ENCODE data around the gene SHD. TPM values are rescaled to one million over a fixed set of nuclear protein-coding genes. Genes with fewer than 3 reads are reported as not detected.

Gene SHD
- total RNA-seq, 1 experiment from 2014 or later, result not detected

DNA sequence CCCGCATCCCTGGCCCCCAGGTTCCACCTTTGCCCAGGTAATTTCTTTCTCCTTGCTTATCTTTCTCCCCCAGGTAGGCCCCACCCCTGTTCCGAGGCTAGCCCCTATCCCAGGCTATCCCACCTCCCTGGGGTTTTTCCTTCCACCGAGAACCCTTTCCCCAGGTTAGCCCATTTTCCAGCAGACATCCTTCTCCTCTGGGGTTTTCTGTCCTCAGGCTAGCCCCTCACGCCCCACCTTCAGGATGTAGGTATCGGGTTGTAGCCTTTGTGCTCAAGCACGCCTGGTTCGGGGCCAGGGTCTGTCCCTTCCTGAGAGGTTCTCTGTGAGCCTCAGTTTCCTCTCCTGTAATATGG lies 26.2 kb downstream of the SHD start:
- CTCF ChIA-PET, result no interaction called here
- intact Hi-C loops (cut with micrococcal nuclease; ENCODE audit: unreplicated experiment), result no loop called here

DNA sequence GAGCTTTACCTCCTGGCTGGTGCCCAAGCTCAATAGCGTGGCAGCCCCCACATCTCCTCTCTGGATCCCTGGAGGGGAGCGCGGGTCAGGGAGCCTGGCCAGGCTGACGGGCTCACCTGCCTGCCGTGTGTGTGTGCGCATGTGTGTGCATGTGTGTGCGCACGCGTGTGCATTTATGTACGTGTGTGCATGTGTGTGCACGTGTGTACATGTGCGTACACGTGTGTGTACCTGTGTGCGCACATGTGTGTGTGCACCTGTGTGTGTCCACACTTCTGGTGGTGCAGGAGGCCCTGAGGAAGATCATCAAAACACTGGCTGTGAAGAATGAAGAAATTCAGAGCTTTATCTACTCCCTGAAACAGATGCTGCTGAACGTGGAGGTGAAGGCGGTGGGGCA lies 26.6 kb downstream of the SHD start:
- BruUV-seq (replicated peaks), result no TSS peak
- Histone ChIP-seq H3K36me3 (ENCODE audit: insufficient read depth, low read length, poor library complexity, severe bottlenecking) (no peaks in the 10 kb centered on the region), H3K27me3 (replicated peaks; ENCODE audit: insufficient read depth, low read depth, low read length, poor library complexity) (no peaks in the 10 kb centered on the region), H3K9me3 (ENCODE audit: low read depth, low read length, poor library complexity, severe bottlenecking) (no peaks in the 10 kb centered on the region), H3K4me1 (ENCODE audit: insufficient read depth, low read length, poor library complexity, severe bottlenecking) (no peaks in the 10 kb centered on the region), H3K27ac (ENCODE audit: low read depth, low read length, poor library complexity, severe bottlenecking) (no peak overlapping the region), H3K4me3 (ENCODE audit: low read depth, low read length, poor library complexity, severe bottlenecking) (no peak overlapping the region)
- no peak for DNase-seq (ENCODE audit: low spot score)
- intact Hi-C loops (cut with micrococcal nuclease; ENCODE audit: unreplicated experiment), result no loop called here
- TF ChIP-seq, protein P1, sequence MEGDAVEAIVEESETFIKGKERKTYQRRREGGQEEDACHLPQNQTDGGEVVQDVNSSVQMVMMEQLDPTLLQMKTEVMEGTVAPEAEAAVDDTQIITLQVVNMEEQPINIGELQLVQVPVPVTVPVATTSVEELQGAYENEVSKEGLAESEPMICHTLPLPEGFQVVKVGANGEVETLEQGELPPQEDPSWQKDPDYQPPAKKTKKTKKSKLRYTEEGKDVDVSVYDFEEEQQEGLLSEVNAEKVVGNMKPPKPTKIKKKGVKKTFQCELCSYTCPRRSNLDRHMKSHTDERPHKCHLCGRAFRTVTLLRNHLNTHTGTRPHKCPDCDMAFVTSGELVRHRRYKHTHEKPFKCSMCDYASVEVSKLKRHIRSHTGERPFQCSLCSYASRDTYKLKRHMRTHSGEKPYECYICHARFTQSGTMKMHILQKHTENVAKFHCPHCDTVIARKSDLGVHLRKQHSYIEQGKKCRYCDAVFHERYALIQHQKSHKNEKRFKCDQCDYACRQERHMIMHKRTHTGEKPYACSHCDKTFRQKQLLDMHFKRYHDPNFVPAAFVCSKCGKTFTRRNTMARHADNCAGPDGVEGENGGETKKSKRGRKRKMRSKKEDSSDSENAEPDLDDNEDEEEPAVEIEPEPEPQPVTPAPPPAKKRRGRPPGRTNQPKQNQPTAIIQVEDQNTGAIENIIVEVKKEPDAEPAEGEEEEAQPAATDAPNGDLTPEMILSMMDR (conservative IDR thresholded peaks at IDR 0.05; ENCODE audit: low read depth, low read length), result no peak
- TF ChIP-seq EZH2 (IDR thresholded peaks at IDR 0.05; ENCODE audit: borderline replicate concordance, low read depth, low read length, poor library complexity, severe bottlenecking), result no peak
- ChIA-PET POLR2A (ENCODE audit: low non-redundant PET) (no interaction called here), CTCF (no interaction called here)

More for the DNA sequence above, 26.2 kb downstream of the SHD start:
- no peaks in the 10 kb centered on the region for H3K9me3 ChIP-seq (ENCODE audit: low read depth, low read length, poor library complexity, severe bottlenecking)
- POLR2A ChIA-PET (ENCODE audit: low non-redundant PET), result no interaction called here
- no TSS peak for BruUV-seq (replicated peaks)
- no peaks in the 10 kb centered on the region for H3K4me1 ChIP-seq (ENCODE audit: insufficient read depth, low read length, poor library complexity, severe bottlenecking)
- no peak for DNase-seq (ENCODE audit: low spot score)
- no peak overlapping the region for H3K27ac ChIP-seq (ENCODE audit: low read depth, low read length, poor library complexity, severe bottlenecking)
- H3K36me3 ChIP-seq (ENCODE audit: insufficient read depth, low read length, poor library complexity, severe bottlenecking), result no peaks in the 10 kb centered on the region
- TF ChIP-seq, protein P1 (conservative IDR thresholded peaks at IDR 0.05; ENCODE audit: low read depth, low read length), result no peak
- TF ChIP-seq EZH2 (IDR thresholded peaks at IDR 0.05; ENCODE audit: borderline replicate concordance, low read depth, low read length, poor library complexity, severe bottlenecking), result no peak
- H3K27me3 ChIP-seq (replicated peaks; ENCODE audit: insufficient read depth, low read depth, low read length, poor library complexity), result no peaks in the 10 kb centered on the region
- no peak overlapping the region for H3K4me3 ChIP-seq (ENCODE audit: low read depth, low read length, poor library complexity, severe bottlenecking)

DNA sequence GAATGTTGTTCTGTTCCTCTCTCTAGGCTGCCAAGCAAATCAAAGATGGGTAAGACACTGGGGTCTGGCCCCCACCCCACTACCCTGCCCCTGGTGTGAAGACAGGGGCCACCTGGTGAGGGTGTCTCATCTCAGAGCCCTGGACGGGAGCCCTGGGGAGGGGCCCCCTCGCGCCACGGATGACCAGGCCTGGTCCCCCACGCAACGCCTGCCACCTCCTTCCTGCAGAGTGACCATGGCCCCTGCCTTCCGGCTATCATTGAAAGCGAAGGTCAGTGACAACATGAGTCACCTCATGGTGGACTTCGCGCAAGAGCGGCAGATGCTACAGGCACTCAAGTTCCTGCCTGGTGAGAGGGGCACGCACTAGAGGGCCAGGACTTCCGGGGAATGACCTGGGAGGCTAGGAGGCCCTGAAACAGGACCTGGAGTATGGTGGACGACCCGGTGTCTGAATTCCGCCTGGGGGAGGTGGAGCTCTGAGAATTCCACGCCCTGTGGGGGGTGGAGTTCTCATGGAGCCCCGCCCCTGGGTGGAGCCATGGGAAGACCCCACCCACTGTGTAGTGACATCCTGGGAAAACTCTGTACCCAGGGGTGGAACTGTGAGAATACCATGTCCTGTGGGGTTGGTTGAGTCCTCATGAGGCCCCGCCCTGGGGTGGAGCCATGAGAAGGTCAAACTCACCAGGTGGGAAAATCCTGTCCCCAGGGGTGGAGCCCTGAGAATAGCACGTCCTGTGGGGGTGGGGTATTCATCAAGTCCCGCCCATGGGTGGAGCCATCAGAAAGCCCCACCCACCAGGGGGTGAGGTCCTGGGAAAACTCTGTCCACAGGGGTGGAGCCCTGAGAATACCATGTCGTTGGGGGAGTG lies 31.4 kb downstream of the SHD start:
- H3K36me3 ChIP-seq (ENCODE audit: insufficient read depth, low read length, poor library complexity, severe bottlenecking), result no peaks in the 10 kb centered on the region
- no peaks in the 10 kb centered on the region for H3K4me1 ChIP-seq (ENCODE audit: insufficient read depth, low read length, poor library complexity, severe bottlenecking)
- ChIA-PET POLR2A (ENCODE audit: low non-redundant PET) (no interaction called here), CTCF (no interaction called here)
- H3K27ac ChIP-seq (ENCODE audit: low read depth, low read length, poor library complexity, severe bottlenecking), result no peak overlapping the region
- no peak for DNase-seq (ENCODE audit: low spot score)
- BruUV-seq (replicated peaks), result no TSS peak
- no peak for TF ChIP-seq EZH2 (IDR thresholded peaks at IDR 0.05; ENCODE audit: borderline replicate concordance, low read depth, low read length, poor library complexity, severe bottlenecking)
- TF ChIP-seq, protein P1 (conservative IDR thresholded peaks at IDR 0.05; ENCODE audit: low read depth, low read length), result no peak
- H3K4me3 ChIP-seq (ENCODE audit: low read depth, low read length, poor library complexity, severe bottlenecking), result no peak overlapping the region
- intact Hi-C loops (cut with micrococcal nuclease; ENCODE audit: unreplicated experiment), result no loop called here
- H3K27me3 ChIP-seq (replicated peaks; ENCODE audit: insufficient read depth, low read depth, low read length, poor library complexity), result no peaks in the 10 kb centered on the region
- no peaks in the 10 kb centered on the region for H3K9me3 ChIP-seq (ENCODE audit: low read depth, low read length, poor library complexity, severe bottlenecking)
